ENCODE data around the gene KCNG2.

KCNG2 gene

DNA sequence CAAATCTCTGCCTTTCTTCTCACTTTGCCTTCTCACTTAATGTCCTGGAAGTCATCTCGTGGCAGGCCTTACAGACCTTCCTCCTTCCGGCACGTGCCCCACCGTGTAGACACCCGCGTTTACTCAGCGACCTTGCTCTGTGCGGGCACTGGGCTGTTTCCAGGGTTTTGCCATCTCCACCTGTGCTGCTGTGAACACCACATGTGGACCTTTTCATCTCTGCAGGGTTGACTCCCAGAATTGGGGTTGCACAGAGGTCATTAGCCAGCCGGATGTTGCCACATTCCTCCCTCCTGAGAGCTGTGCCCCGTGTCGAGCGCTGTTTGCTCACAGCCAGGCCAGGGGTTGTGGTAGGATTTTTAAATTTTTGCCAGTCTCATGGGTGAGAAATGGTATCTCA, 25.4 kb downstream of the KCNG2 start:
- DNase-seq = no peak

DNA sequence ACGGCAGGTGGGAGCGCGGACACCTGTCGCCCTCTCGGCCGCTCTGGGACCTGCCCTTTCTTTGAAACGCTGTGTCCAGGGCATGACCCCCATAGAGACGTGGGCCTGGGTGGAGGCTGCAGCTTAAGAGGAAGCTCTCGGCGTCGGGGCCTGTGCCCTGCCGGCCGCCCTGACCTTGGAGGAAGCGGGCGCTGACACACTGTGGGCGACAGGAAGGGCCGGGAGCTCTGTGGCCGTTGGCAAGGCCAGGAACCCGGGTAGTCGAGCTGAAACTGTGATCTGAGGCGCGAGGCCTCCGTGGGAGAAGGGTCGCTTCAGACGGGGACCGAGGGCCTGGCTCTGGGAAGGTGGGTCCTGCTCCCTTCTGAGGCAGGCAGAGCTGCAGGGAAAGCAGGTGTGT, 28.2 kb downstream of the KCNG2 start:
- DNase-seq = no peak

DNA sequence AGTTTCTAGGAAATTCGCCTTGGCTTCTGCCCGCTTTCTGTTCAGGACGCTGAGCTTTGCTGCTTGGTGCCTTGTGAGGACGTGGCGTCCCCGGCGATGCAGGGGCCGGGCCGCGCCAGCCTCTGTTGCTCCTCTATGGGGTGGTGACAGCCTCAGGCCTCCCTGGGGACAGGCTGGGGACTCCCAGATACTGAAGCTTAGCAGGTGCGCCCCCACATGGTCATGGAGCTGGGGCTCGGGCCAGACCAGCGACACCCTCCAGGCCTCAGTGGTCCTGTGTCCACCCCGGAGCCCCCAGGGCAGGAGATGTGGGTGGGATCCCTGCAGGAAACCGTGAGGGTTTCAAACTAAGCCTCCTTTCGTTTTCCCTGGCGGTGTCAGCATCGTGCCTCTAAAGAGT, 29.2 kb downstream of the KCNG2 start:
- no peak for DNase-seq

DNA sequence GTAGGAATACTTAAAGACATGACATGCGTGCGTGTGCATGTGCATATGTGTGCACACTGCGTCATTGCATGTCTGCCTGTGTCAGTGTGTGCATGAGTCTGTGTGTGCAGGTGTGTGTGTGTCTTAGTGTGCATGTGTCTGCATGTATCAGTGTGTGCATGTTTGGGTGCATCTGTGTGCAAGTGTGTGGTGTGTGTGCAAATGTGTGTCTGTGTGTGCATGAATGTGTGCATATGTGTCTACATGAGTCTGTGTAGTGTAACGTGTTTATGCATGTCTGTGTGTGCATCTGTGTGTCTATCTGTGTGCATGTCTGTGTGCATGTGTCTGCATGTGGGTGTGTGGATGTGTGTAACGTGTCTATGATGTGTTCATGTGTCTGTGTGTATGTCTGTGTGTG, 30.5 kb downstream of the KCNG2 start:
- no peak for DNase-seq

DNA sequence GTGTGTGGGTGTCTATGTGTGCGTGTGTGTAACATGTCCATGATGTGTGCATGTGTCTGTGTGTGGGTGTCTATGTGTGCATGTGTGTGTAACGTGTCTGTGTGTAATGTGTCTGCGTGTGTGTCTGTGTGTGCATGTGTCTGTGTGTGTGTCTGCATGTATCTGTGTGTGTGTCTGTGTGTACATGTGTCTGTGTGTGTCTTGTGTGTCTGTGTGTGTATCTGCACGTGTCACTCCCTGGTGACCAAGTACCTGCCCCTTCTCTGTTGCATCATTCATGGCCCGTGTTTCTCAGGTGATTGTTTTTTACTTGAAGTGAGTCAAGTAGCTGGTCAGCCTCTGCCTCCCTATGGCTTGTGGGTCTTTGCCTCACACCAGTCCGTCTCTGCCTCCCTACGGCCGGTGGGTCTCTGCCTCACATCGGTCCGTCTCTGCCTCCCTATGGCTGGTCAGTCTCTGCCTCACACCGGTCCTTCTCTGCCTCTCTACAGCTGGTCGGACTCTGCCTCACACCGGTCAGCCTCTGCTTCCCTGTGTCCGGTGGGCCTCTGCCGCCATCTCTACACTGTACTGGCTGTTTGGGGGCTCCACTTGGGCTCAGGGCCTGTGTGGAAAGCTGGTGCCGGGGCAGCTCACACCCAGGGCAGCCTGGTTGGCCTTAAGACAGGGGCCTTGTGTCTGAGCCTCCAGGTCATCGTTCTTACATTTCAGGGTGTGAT, 31.6 kb downstream of the KCNG2 start:
- no peak for DNase-seq

DNA sequence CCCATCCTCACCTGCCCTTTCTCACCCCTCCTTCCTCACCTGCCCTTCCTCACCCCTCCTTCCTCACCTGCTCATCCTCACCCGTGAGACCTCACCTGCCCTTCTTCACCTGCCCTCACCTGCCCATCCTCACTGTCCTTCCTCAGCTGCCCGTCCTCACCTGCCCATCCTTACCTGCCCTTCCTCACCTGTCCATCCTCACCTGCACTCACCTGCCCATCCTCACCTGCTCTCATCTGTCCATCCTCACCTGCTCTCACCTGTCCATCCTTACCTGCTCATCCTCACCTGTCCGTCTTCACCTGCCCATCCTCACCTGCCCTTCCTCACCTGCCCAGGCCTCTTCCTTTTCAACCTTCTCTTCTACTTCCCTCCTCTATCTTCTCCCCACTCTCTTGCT, 34.4 kb downstream of the KCNG2 start:
- DNase-seq = no peak

DNA sequence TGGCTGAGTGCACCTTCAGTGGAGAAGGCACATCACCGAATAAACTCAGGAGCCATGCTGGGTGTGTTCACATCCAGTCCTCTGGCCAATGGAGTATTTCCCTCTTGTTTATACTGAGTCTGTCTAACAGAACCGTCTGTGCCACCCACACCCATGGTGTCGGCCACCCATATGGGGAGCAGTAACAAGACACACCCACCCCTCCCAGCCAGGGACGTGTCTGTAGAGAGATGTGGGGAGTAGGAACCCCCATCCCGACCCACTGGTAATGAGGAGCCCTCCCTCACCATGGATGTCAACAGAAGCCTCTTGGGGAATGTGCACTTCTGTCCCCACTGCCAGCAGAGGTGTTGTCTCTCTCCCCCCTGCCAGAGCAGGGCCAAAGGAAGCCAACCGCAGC, 37.1 kb downstream of the KCNG2 start:
- DNase-seq = no peak

DNA sequence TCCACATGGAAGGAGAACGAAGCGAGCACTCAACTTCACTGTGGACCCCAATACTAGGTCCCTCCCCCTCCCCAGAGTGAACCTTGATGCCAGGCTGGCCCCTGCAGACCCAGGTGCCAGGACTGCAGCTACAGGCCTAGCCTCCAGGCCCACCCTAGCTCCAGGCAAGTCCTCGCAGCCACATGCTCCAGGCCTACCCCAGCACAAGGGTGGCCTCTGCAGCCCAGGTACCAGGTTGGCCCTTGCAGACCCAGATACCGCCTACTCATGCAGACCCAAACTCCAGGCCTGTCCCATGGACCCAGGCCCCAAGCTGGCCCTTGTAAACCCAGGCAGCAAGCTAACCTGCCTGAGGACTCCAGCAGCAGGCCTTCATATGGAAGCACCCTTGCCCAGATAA, 44.2 kb downstream of the KCNG2 start:
- DNase-seq = no peak

DNA sequence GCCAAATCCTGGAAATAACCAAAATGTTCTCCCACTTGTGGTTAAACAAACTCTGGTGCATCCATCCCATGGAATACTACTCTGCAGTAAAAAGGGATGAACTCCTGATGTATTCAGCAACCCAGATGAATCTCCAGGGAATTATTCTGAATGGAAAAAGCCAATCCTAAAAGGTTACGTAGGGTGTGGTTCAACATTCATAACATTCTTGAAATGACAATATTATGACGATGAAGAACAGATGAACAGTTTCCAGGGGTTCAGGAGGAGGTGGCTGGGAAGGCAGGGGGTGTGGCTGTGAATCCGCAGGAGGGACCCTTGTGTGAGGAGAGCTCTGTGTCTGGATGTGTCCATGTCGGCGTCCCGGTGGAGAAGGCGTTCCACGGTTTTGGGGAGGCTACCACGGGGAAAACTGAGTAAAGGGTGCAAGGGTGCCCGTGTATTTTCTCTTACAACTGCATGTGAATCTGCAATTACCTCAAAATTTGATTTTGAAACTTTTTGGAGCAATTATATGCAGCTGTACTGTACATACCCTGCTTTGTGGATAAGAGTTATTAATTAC, 47.3 kb downstream of the KCNG2 start:
- no peak for DNase-seq

DNA sequence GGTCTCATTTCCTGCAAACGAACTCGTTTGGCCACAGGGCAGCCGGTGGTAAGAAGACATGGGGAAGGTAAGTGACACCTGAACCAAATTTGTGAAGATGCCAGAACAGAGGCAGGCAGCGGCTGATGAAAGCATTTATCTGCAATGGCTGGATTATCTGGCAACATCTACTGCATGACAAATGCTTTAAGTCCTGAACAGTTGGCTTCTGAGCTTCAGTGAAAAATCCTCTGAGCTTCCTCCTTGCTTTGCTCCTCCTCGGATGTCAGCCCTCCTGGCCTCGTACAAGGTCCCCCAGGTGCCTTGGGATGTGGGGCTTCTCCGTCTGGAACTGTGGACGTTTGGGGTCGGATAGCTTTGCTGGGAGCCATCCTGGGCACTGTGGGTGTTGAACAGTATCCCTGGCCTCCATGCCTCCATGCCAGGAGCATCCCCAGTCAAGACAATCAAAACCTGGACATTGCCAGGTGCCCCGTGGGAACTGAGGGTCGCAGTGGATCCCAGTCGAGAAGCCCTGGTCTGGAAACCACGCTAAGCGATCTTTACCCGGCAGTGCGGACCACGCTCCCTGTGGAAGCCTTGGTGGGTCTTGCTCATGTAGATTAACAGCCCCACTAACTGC, 49.3 kb downstream of the KCNG2 start:
- DNase-seq = no peak

DNA sequence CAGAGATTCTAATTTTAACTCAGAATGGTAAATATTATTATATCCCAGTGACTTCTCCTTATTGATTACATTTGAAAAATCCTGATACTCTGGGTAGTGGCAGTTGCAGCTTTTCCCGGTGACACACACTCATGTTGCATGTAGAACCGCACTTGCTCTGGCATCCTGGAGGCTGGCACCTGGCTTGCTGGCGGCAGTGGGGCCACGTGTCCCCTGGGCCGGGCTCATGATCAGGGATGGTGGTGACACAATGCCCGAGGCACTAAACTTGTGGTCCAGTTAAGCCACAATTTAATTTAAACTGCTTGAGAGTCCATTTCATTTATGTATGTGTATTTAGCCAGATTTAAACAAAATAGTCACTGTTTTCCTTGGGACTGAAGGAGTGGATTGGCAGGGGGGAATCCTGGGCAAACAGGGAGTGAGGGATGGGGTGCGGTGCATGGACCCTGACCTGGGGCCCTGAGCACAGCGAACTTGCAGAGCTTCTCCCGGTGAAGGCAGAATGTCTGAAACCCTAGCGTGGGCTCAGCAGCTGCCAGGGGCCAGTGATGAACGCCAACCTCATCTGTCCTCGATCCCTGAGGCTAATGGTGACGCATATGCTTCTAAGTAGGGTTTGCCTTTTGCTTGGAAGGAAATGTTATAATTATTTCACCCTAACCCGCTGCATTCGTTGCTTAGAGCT, 50.0 kb downstream of the KCNG2 start:
- no peak for DNase-seq

DNA sequence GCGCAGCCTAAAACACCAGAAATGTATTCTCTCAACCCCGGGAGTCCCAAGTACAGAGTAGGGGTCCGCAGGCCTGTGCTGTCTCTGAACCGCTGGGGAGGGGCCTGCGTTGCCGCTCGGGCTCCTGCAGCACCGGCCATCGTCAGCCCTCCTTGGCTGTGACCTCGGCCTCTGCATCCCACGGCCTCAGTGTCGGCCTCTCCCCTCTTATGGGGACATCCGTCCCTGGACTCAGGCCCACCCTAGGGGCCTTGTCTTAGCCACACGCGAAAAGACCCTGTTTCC, 50.5 kb downstream of the KCNG2 start:
- DNase-seq = no peak

DNA sequence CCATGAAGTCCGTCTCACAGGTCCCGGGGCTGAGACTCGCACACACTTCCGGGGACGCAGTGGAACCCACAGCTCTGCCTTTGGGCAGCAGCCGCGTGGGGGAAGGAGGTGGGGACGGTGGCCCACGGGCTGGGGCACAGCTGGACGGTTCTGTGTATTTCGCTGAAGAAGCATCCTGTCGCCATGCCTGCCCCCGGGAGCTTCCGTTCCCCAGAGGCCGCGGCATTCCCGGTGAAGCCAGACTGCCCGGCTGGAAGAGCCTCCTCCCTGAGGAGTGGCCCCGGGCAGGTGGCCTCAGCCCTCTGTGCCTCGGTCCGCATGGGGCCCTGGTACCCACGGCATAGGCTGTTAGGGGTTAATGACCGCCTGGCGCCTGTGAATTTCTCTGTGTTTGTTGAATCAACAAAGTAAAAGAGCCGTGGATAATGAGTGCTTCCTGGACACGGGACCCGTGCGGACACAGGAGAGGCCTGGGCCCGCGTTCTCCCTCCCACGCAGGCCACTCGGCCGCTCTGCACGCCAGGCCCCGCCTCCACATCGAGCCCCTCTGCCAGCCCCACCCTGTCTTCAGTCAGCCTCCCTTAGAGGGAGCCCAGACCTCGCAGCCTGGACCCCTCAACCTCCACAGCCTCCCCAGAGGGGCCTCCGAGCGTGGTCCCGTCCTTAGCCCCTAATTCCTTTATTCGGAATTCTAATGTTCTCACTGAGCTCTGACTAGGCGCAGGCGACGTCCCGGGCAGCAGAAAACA, 51.0 kb downstream of the KCNG2 start:
- no peak for DNase-seq

DNA sequence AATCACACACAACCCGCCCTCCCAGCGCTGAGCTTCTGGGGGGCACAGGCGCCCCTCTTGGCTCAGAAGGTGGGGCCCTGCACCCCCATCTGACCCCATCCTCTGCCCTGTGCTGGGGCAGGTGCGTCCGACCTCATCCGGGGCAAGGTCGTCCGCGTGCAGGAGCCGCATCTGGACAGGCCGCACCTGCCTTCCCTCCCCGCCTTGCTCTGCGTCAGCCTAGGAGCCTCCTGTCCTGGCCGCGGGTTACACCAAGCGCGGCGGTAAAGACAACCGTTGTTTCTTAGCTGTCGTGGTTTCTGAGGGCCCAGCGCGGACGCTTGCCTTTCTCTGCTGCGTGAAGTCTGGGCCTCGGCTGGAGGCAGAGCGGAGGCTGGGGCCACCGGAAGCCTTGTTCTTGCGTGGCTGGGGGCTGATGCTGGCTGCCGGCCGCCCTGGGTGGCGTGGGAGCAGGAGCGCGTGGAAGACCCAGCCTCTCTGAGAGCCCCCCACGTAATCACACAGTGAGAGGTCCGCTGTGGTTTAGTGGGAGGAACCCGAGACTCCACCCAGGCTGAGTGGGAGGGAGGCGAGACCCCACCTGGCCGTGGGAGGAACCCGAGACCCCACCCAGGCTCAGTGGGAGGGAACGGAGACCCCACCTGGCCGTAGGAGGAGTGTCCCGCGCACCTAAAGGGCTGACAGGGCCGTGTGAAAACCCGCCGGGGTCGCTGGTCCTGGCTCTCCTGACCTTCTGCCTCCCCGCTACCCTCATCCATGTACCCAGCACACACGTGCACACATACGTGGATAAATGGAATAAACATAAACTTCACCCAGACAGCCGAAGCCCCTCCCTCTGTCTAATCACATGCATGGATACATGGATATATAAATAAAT, 51.8 kb downstream of the KCNG2 start:
- no peak for DNase-seq

DNA sequence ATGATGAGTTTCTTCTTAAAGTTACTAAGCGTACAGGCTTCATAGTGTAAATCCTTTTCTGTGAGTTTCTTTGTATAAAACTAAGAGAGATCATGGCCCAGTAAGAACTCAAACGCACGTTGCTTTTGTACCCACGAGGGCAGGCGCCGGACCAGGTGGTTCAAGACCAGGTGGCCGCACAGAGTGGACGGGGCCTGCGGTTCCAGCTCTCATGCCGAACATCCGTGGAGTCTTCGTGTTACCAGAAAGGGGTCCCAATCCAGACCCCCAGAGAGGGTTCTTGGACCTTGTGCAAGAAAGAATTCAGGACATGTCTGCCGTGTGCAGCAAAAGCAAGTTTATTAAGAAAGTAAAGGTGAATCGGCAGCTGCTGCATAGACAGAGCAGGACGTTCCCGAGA, 53.0 kb downstream of the KCNG2 start:
- no peak for DNase-seq

DNA sequence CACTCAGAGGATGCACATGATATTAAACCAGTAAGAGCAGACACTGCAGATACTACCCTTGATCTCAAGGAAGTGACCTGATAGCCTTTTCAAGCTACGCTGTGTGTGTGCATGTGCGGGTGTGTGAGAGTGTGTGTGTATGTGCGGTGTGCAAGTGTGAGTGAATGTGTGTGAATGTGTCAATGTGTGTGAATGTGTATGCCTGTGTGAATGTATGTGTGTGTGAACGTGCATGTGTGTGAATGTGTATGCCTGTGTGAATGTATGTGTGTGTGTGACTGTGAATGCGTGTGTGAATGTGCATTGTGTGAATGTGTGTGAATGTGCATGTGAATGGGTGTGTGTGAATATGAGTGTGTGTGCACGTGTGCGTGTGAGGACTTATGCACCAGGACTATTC, 53.8 kb downstream of the KCNG2 start:
- no peak for DNase-seq

DNA sequence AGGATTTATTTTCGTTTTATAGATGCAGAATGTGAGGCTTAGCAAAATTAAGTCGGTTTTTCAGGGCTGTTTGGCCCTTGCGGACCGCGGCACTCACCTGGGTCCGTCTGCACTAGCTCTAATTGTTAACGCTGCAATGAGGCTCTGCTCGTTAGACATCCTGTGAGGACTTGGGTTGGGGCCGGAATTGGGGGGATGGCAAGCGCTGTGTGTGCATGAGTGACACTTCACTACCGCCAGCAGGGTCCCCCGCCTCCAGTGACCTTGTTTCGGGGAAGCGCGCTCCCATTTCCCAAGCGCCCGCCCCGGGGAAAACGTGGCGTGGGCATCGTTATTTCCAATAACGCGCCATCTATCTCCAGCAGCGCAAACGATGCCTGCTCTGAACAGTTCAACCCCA, 54.2 kb downstream of the KCNG2 start:
- DNase-seq = no peak

DNA sequence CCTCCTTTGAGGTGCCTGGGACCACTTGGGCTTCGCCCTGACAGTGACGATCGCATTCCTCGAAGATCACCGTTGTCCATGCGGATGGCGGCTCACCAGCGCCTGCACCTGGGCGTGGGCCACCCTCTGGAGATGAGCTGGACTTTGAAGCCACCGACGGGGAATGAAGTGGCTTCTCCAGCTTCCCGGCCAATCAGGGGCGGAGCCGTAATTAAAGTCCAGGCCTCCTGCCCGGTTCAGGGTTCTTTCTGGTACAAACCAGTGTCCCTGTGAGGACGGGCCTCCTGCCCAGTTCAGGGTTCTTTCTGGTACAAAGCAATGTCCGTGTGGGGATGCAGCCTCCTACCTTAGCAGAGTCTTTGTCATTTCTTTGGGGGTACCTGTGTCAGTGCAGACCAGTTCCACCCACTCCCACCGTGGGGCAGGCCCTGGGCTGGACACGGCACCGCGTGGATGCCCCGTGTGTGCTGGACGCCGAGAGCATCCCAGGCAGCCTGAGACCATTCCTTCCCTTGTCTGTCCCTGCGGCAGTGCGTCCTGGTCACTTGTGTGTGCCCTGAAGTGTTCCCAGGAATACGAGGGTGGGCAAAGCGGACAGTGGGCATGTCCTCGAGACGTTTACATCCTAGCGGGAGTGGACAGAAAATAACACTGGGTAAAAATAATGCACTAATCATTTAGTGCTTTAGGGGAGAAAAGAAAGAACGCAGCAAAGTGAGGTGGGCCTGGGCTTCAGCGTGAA, 55.0 kb downstream of the KCNG2 start:
- DNase-seq = no peak

DNA sequence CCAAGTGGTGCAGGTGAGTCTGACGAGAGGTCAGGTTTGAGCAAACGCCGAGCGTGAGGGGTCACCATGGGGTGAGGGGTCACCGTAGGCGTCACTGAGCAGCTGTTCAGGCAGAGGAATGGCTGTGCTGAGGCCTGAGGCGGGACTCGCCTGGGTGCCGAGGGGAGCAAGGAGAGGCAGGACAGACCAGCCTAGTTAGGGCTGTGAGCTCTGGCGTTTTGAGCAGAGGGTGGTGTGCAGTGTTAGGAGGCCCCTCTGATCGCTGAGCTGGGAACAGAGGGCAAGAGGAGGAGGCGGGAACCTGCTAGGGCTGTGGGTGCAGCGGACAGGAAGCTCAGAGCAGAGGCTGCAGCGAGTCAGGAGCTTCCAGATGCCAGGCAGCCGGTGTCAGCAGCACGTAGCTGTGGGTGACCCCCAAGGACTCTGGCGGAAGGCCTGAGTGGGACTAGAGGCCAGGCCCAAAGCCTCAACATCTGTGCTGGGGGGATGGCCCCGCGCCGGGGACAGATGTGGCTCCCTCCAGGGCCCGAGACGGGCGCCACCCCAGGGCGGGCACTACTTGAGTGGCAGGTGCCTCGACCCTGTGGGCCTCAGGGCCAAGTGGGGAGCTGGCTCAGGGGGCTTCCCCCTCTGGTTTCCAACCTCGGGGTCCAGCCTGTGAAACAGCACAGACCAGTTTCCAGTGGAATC, 55.7 kb downstream of the KCNG2 start:
- no peak for DNase-seq

DNA sequence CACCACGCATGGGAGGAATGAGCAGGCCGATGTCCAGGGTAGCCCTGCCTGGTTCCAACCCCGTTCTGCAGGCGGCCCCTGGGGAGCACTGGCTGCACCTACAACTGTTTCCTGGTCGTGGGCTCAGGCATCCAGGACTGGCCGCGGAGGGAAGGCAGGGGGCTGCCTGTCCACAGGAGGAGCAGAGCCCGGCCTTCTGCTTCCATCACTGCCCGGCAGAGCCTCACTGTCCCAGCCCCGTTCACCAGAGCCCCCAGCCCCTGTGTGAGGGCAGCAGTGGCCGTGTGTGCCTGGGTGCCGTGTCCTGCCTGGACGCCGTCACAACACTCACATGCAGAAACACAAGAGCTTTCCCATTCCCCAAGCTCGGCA, 56.2 kb downstream of the KCNG2 start:
- no peak for DNase-seq

All from hippocampal formation (tissue), 2 donors.